RWPE2 (cell line): ENCODE measurements around the gene DTNBP1.

Experiments used
- ATAC-seq: fragments of 200-7000 bp; cut with Tn5 transposase; 3 replicates; pipeline ENCODE4 v1.9.1; 2021; ENCODE audit warnings: low read depth
- DNase-seq: peaks from one replicate; pipeline ENCODE4 v3.0.0-alpha.2; 2020; ENCODE audit warnings: low spot score
- H3K27ac ChIP-seq: fragments of 450-650 bp; 2 replicates; pipeline ENCODE4 v1.5.1; 2017; ENCODE audit warnings: mild to moderate bottlenecking; ENCODE audit not compliant: poor library complexity, severe bottlenecking
- H3K27me3 ChIP-seq: fragments of 250-450 bp; sonication (Bioruptor Pico); 2 replicates; pipeline ENCODE4 v1.5.1; 2021; ENCODE audit warnings: mild to moderate bottlenecking, moderate library complexity; ENCODE audit not compliant: insufficient read depth, poor library complexity, severe bottlenecking
- H3K36me3 ChIP-seq: fragments of 250-450 bp; sonication (Bioruptor Pico); 2 replicates; pipeline ENCODE4 v1.5.1; 2020; ENCODE audit warnings: low read depth, mild to moderate bottlenecking, moderate library complexity
- H3K4me1 ChIP-seq: fragments of 250-450 bp; sonication (Bioruptor Pico); 2 replicates; pipeline ENCODE4 v1.5.1; 2021; ENCODE audit warnings: mild to moderate bottlenecking, moderate library complexity; ENCODE audit not compliant: insufficient read depth, poor library complexity, severe bottlenecking
- H3K4me3 ChIP-seq: fragments of 250-450 bp; sonication (Bioruptor Pico); 2 replicates; pipeline ENCODE4 v1.5.1; 2021; ENCODE audit warnings: mild to moderate bottlenecking, moderate library complexity; ENCODE audit not compliant: severe bottlenecking
- H3K9me3 ChIP-seq: fragments of 250-450 bp; sonication (Bioruptor Pico); 2 replicates; pipeline ENCODE4 v1.5.1; 2021; ENCODE audit warnings: mild to moderate bottlenecking, moderate library complexity; ENCODE audit not compliant: severe bottlenecking
- TF ChIP-seq, protein P1 (sequence below): fragments of 450-650 bp; IDR thresholded peaks from one replicate; pipeline ENCODE4 v1.5.1; 2017; ENCODE audit warnings: mild to moderate bottlenecking, moderate library complexity; ENCODE audit not compliant: poor library complexity, severe bottlenecking

Gene DTNBP1

DNA sequence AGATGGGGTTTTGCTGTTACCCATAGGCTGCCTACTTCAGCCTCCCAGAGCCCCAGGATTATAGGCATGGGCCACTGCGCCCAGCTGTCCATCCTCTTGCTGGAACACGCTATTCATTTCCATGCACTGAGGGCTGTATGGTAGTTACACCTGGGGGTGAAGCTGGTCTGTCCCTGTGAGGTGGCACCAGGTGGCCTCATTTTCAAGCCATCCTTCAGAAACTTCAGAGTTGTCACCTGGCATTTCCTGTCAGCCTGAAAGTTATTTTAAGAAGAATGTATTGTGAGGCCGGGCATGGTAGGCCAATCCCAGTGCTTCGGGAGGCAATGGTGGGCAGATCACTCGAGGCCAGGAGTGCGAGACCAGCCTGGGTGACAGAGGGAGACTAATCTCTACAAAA is 147.6 kb downstream of the DTNBP1 start:
- H3K4me3 ChIP-seq: no peak overlapping the region

GRCh38 chr6:15513801-15514711 is 148.8 kb downstream of the DTNBP1 start:
- Histone ChIP-seq H3K9me3 (no peaks in the 10 kb centered on the region), H3K27me3 (no peaks in the 10 kb centered on the region), H3K27ac (no peak overlapping the region), H3K36me3 (peaks cover 28% of the 10 kb centered on the region), H3K4me3 (no peak overlapping the region), H3K4me1 (no peaks in the 10 kb centered on the region)
- ATAC-seq: peak; percentile 33; the same call in 1 of the 3 replicates
- no peak for DNase-seq
- TF ChIP-seq, protein P1, sequence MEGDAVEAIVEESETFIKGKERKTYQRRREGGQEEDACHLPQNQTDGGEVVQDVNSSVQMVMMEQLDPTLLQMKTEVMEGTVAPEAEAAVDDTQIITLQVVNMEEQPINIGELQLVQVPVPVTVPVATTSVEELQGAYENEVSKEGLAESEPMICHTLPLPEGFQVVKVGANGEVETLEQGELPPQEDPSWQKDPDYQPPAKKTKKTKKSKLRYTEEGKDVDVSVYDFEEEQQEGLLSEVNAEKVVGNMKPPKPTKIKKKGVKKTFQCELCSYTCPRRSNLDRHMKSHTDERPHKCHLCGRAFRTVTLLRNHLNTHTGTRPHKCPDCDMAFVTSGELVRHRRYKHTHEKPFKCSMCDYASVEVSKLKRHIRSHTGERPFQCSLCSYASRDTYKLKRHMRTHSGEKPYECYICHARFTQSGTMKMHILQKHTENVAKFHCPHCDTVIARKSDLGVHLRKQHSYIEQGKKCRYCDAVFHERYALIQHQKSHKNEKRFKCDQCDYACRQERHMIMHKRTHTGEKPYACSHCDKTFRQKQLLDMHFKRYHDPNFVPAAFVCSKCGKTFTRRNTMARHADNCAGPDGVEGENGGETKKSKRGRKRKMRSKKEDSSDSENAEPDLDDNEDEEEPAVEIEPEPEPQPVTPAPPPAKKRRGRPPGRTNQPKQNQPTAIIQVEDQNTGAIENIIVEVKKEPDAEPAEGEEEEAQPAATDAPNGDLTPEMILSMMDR: no peak

More for the DNA sequence above, 147.6 kb downstream of the DTNBP1 start:
- Histone ChIP-seq H3K27ac (no peak overlapping the region), H3K4me1 (no peaks in the 10 kb centered on the region), H3K9me3 (no peaks in the 10 kb centered on the region), H3K36me3 (peaks cover 22% of the 10 kb centered on the region), H3K27me3 (no peaks in the 10 kb centered on the region)
- DNase-seq (no peak), ATAC-seq (no peak)
- TF ChIP-seq, protein P1: no peak

- no peak overlapping the region for H3K27ac ChIP-seq
- TF ChIP-seq, protein P1: no peak
- no peaks in the 10 kb centered on the region for H3K4me1 ChIP-seq
These were observed 149.6 kb downstream of the DTNBP1 start for GRCh38 chr6:15513131-15513771.

GRCh38 chr6:15512721-15513120 is 150.1 kb downstream of the DTNBP1 start:
- H3K27ac ChIP-seq: no peak overlapping the region
- no peak overlapping the region for H3K4me3 ChIP-seq
- H3K9me3 ChIP-seq: no peaks in the 10 kb centered on the region
- peaks cover 41% of the 10 kb centered on the region for H3K36me3 ChIP-seq
- no peaks in the 10 kb centered on the region for H3K4me1 ChIP-seq
- H3K27me3 ChIP-seq: no peaks in the 10 kb centered on the region
- TF ChIP-seq, protein P1: no peak
- ATAC-seq (no peak), DNase-seq (no peak)

More at GRCh38 chr6:15513131-15513771, 149.6 kb downstream of the DTNBP1 start:
- H3K27me3 ChIP-seq: no peaks in the 10 kb centered on the region
- ATAC-seq (no peak), DNase-seq (no peak)
- H3K9me3 ChIP-seq: no peaks in the 10 kb centered on the region
- H3K36me3 ChIP-seq: peaks cover 36% of the 10 kb centered on the region
- no peak overlapping the region for H3K4me3 ChIP-seq

GRCh38 chr6:15512126-15512525 is 150.7 kb downstream of the DTNBP1 start:
- no peaks in the 10 kb centered on the region for H3K27me3 ChIP-seq
- no peak overlapping the region for H3K27ac ChIP-seq
- DNase-seq (no peak), ATAC-seq (no peak)
- TF ChIP-seq, protein P1: no peak
- H3K4me1 ChIP-seq: no peaks in the 10 kb centered on the region
- no peak overlapping the region for H3K4me3 ChIP-seq
- H3K36me3 ChIP-seq: peaks cover 47% of the 10 kb centered on the region
- H3K9me3 ChIP-seq: no peaks in the 10 kb centered on the region
